Fibroblast of lung (primary cell): ENCODE results near the gene MSANTD3.

Experiments
- CTCF ChIP-seq, 2 donors: IDR thresholded peaks in 1 of 2; conservative IDR thresholded peaks in 1 of 2; 1 replicate in 1 of 2; 2 replicates in 1 of 2; pipeline ENCODE4 v1.5.1; 2011 to 2012; ENCODE audit warnings: low read length in 2 of 2, control low read depth in 1 of 2, inconsistent platforms in 1 of 2, low read depth in 1 of 2, mild to moderate bottlenecking in 1 of 2
- EZH2 ChIP-seq: IDR thresholded peaks from 2 replicates; pipeline ENCODE4 v1.5.1; 2012; ENCODE audit warnings: low read length, control low read depth, mild to moderate bottlenecking; ENCODE audit errors: missing control alignments

- TF ChIP-seq CTCF (conservative IDR thresholded peaks at IDR 0.05 in 1 of 2, IDR thresholded peaks at IDR 0.05 in 1 of 2; ENCODE audit: low read depth in 1 of 2, low read length in 2 of 2) (no peak), EZH2 (no peak)
Observed at GRCh38 chr9:100408546-100409175, 18.3 kb upstream of the MSANTD3 start.
